ENCODE measurements around the gene MS4A10. TPM values are rescaled to one million over a fixed set of nuclear protein-coding genes. Genes with fewer than 3 reads are reported as not detected.

MS4A10 gene
- total RNA-seq, 1 experiment from 2014 or later = not detected

Other genes starting within 250 kb of the MS4A10 start
- not detected in 2 replicates for gene MS4A8, start 85.7 kb upstream of the MS4A10 start, total RNA-seq (2014; rRNA removed; shearing (Covaris generic))
- gene MS4A18, start 60.6 kb upstream of the MS4A10 start, total RNA-seq (2014; rRNA removed; shearing (Covaris generic)) = not detected in 2 replicates
- not detected in 2 replicates for gene MS4A15, start 28.5 kb upstream of the MS4A10 start, total RNA-seq (2014; rRNA removed; shearing (Covaris generic))
- gene CCDC86, start 56.8 kb downstream of the MS4A10 start, total RNA-seq (2014; rRNA removed; shearing (Covaris generic)) = 21.9 and 24.9 TPM in 2 replicates
- not detected in 2 replicates for gene PTGDR2, start 70.6 kb downstream of the MS4A10 start, total RNA-seq (2014; rRNA removed; shearing (Covaris generic))
- gene ZP1, start 82.2 kb downstream of the MS4A10 start, total RNA-seq (2014; rRNA removed; shearing (Covaris generic)) = not detected in 2 replicates
- gene PRPF19, start 121.3 kb downstream of the MS4A10 start, total RNA-seq (2014; rRNA removed; shearing (Covaris generic)) = 84.7 and 92.9 TPM in 2 replicates
- 85.4 and 96.9 TPM in 2 replicates for gene TMEM109, start 128.8 kb downstream of the MS4A10 start, total RNA-seq (2014; rRNA removed; shearing (Covaris generic))
- 46.3 and 57.7 TPM in 2 replicates for gene TMEM132A, start 139.1 kb downstream of the MS4A10 start, total RNA-seq (2014; rRNA removed; shearing (Covaris generic))
- 1.0 and 1.6 TPM in 2 replicates for gene SLC15A3, start 166.8 kb downstream of the MS4A10 start, total RNA-seq (2014; rRNA removed; shearing (Covaris generic))
- gene CD6, start 186.3 kb downstream of the MS4A10 start, total RNA-seq (2014; rRNA removed; shearing (Covaris generic)) = not detected in 2 replicates